Measurements from ENCODE around the gene LRRC7.
"Not testable (repeated sequence)": the region's sequence is repeated elsewhere in the genome, so short reads cannot be mapped to it uniquely, and the experiment has no call there.

LRRC7 gene

DNA sequence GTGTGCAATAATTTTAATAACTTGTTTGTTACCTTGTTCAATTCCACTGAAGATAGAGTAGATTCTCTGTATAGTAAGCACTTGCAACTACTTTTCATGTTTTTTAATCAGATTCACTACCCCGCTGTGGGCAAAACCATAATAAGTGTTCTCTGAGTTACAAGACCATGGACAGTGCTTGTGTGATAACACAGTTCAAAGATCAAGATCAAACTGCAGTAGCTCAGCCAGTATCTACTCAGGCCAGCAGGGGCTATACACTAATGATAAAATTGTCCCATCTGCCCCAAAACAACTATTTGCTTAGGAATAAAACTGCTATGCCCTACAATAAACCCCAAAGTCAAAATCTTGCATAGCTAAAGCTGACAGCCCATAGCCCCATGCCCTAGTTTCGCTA is 129.6 kb downstream of the LRRC7 start:
- DNase-seq (ENCODE audit: low read depth in 2 of 2), result no peak

DNA sequence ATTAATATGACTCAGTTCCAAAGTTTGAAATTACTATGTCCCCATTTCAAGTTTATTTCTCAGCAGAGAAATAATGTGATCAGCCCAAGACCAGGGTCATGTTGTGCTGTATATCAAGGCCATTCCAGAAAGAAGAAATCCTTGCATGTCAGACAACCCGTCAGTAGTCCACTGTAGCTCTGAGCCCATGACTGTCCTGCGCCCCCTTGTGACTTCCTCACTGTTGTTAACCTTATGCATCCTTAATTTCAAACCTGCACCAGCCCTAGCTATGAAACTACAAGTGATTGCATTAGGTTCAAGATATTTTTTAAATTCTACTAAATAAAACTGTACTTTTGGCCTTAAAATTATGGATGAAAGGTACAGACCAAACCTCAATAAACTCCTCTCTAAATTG is 133.0 kb downstream of the LRRC7 start:
- DNase-seq (ENCODE audit: low read depth in 2 of 2), result no peak

DNA sequence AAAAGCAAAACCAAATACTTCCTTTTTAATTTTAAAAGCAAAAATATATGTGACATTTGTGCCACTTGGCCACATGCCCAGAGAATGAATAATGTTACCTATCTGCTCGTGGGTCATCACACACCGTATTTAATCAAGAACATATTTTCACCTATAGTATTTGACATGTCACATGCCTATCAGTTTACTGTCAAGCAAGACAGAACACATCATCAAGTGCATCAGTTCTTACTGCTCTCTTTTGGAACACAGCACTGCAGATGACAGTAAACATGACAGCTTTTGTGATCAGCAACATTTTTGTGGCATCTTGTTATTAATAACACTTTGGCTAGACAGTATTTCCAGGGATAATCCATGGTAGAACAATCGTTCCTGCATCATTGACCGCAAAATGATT is 134.4 kb downstream of the LRRC7 start:
- no peak for DNase-seq (ENCODE audit: low read depth in 2 of 2)

DNA sequence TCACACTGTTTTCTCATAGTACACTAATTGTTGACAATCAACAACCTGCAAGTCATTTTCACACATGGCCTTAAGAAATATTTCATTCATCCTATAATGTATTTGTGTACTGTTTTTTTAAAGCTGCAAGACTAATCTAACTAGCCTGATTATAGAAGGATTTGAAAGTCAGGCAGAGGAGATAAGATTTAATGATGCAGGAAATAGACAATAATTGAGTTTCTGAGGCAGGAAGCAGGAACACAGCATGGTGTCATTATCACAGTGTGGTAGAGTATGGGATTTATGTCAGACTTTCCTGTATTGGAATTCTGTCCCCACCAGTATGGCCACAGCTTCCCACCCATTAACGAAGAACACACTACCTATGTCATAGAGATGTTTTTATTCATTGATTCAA is 138.8 kb downstream of the LRRC7 start:
- no peak for DNase-seq (ENCODE audit: low read depth in 2 of 2)

DNA sequence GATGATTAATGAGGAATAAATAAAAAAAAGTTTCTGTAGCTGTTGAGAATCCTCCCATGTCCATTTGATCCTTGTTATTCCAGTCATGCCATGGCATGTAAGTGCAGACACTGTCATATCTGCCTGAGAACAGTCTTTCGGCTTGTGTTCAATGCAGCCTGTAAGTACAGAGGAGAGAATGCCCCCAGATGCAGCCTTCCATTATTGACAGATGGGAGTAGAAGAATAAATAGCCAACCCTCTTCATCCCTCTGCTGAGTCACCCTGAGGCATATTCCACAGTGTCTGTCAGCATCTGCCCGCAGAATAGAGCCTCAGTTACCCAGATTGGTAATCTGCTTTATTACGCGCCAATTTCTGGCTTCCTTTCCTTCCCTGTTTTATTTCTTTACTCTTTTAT is 139.4 kb downstream of the LRRC7 start:
- no peak for DNase-seq (ENCODE audit: low read depth in 2 of 2)

DNA sequence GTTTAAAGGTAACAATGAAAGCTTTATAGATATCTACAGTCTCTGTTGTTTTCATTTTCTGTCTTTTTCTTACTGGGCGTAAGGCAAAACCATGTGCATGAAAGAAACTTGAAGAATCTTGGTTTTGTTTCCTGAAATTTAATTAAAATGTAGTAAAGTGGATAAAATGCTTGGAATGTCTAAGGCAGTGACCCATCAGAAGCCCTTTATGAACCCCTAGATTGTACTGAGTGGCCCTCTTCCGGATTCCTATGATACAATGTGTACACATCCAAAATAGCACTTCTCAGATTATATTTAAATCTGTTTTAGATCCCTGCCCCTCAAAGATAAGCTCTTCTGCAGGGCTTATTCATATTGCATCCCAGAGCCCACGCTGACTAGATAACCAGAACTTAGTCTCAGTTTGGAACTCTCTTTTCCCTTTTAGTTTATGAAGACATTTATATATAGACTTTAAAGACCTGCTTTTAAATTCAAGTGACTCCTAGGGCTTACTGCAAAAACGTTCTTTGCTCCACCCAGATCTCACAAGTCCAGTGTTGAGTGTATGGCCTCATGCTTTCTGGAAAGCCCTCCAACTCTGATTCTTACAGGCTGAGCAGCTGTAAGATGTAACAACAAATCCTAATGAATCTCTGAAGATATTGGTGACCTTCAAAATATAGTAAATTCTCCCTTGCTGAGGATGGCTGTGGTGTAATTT is 142.9 kb downstream of the LRRC7 start:
- no peak for DNase-seq (ENCODE audit: low read depth in 2 of 2)

DNA sequence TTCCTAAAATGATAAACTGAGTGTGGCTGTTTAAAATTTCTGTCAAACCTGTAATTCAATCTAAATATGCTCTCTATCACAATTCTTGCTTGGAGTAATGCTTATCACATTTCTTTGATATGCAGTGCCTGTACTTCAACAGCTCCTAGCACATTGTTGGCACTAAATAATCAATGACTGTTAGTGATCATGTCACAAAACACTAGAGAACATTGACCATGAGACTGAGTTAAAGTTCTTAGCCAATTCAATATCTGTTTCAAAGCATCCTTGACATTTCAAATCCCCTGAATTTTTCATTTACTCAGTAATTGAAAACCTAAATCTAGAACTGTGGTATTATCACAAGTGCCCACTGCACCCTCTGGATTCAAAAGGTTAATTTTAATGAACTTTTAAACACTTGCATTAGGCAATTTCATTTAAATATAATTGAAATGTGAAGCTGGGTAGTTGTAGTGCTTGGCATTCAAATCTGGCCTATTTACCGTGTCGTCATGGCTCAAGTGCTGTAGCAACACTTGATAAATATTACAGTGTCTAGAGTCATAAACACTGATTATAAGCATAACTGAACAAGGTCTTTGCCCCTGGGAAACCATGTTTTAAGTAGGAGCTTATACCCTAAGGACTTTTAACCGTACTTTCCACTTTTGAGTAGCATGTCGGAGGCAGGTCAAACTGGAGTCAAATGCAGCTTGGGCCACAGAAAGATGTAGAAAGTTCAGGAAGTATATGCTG is 143.6 kb downstream of the LRRC7 start:
- no peak for DNase-seq (ENCODE audit: low read depth in 2 of 2)

DNA sequence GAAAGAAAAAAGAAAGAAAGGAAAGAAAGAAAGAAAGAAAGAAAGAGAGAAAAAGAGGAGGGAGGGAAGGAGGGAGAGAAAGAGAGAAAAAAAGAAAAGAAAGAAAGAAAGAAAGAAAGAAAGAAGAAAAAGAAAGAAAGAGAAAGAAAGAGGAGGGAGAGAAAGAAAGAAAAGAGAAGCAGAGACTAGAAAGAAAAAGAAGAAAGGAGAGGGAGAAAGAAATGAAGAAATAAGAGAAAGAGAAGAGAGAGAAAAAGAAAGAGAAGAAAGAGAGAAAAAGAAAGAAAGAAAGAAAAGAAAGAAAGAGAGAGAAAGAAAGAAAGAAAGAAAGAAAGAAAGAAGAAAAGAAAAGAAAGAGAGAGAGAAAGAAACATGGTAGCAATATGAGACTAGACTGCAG is 150.1 kb downstream of the LRRC7 start:
- DNase-seq (ENCODE audit: low read depth in 2 of 2), result not testable (repeated sequence)

DNA sequence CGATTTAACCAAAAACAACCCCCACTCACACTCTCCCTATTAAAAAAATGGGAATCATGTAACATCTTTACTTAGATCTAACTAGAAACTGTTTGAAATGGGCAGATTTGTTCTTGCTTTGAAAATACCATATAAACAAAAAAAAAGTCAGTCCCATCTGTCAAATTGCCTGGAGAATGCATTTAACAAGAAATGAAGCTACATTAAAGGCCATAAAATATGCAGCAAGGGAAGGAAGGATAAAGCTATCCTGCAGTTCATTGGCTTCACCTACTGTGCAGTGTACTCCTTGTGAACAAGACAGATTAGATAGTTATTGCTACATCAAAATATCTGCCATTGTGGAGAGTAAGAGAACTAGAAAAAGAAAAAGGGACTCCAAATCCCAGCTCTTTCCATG is 160.5 kb downstream of the LRRC7 start:
- DNase-seq (ENCODE audit: low read depth in 2 of 2), result no peak

DNA sequence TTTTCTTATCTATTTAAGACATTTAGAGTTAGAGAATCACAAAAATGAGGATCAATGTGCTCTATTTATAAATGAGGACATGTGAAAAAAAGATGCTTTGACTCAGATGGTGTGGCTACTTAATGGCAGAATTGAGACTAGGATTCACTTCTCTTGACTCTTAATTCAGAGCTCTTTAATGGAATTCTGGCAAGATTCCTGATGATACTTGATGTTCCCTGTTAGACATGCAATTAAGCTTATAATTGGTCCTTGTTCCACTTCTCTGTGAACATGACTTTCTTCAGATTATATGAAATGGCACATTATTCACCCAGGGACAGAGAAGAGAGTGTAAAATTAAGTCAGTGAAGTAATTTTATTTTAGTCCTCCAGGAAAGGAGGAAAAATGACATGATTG is 165.3 kb downstream of the LRRC7 start:
- no peak for DNase-seq (ENCODE audit: low read depth in 2 of 2)

DNA sequence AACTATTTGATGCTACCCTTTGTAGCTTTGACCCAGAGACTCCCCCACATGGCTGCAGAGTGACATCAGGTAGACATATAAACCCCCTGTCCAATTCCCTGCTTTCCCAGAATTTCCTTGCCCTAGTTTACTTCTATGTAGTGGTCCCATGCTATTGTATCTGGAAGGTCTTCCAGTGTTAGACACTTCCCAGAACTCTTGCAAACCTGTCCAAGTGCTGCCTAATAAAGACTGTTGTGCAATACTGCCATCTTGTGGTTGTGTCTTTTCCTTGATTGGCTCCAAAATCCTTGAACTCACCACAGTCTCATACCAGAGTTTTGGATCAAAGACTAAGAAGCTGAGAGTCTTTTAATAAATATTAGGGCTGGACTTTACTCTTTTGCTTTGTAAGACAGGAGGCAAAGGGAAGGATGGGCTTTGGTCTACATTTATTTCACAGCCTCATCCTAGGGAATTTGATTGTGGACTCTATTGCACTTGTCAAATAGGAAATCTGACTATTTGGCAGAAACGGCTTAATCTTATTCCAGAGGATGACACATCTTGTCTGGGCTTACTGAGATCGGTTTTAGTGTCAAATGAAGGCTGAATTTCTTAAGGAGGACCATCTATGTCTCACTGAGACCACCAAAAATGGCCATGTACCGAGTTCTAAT is 169.9 kb downstream of the LRRC7 start:
- no peak for DNase-seq (ENCODE audit: low read depth in 2 of 2)

DNA sequence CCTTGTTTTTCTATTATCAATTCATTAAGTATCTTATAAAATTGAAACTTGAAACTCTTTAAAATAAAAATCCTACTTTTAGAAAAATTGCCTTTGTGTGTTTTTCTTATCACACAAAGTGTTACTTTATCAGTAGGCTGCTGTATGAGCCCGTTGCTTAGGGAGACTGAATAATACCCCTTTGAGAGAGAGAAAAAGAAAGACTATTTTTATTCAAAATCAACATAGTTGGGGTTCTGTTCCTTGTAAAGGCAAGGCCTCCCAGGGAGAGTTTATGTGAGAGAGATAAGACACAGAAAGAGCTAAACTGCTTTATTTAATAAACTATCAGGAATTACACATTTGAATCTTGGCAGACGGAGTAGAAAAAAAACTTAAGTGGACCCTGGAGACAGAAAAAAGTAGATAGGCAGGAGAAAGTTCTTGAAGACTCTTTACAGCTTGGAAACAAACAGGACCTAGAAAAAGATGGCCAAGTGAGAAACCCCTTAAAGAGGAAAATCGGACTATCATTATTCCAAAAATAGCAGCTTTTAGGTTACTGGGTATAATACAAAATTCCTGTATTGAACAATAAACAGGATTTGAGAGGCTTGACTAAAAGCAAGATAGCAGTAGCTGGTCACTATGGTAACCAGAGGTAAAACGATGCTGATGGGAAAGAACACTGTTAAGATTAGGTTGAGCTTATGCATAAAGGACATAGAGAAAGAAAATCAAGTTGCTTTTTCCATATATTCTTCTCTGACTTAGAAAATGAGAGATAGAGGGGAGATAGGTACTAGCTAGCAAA is 170.9 kb downstream of the LRRC7 start:
- no peak for DNase-seq (ENCODE audit: low read depth in 2 of 2)

DNA sequence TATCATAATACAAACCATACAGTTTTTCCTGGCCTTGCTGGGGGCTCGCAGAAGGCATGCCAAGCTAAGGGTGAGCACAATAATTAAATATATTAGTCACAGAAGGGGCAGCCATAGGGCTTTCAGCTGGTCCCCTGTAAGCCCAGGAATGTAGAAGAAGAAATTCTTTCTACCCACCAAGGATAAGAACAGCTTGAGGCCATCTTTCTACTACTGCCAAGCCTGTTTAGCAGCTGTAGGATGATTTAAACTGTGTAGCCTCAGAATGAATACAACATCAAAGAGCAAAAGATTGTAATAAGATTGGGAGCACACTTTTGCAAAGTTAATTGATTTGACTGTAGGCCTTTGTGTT is 171.5 kb downstream of the LRRC7 start:
- DNase-seq (ENCODE audit: low read depth in 2 of 2), result no peak

DNA sequence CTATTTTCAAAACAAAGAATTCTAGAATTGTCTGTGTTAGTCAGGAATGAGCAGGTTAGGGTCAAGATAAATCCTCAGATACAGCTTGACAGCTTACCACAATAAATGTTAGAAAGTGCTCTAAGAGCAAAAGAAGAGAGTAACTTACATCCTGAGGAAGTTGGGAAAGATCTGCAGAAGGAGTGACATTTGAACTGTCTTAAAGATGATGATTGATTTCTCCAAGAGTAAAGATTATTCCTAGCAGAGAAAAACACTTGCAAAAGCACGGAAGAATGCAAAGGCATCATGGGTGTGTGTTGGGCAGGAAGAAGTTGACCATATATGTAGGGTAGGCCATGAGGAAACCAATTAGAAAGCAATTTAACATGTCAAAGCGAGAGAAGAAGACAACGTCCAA is 175.4 kb downstream of the LRRC7 start:
- DNase-seq (ENCODE audit: low read depth in 2 of 2), result no peak

DNA sequence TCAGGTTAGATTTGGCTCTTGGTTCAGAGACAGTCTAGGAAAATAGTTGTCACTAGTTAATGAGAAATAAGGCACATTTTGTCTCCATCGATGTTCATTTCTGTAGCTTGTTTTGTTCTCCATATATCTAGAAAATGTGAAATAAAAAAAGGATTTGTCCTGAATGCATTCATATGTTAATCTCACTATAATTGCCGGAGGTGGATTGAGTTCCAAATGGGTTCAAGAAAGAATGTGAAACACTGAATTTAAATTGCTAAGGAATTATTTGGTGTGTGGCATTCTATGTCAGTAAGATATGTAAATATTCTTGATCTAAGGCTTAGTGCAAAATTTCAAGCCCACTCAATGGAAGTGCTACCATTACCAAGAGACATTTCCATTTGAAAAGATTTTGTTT is 176.7 kb downstream of the LRRC7 start:
- DNase-seq (ENCODE audit: low read depth in 2 of 2), result no peak

DNA sequence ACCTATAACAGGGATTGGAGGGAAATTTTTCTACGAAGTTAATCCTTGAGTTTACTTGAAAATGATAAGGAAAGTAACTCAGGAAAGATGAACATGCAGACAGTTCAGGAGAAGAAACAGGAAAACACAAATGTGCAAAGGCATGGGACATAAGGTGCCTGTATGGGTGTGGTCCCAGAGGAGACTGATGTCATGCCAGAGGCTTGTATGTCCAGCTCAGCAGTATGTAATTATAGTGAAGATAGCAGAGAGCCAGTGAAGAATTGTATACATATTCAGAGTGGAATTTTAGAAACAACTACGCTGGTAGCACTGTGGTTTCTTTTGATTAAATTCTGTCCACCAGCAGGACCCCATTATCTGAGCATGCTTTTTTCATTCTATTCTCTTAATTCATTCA is 179.5 kb downstream of the LRRC7 start:
- no peak for DNase-seq (ENCODE audit: low read depth in 2 of 2)

DNA sequence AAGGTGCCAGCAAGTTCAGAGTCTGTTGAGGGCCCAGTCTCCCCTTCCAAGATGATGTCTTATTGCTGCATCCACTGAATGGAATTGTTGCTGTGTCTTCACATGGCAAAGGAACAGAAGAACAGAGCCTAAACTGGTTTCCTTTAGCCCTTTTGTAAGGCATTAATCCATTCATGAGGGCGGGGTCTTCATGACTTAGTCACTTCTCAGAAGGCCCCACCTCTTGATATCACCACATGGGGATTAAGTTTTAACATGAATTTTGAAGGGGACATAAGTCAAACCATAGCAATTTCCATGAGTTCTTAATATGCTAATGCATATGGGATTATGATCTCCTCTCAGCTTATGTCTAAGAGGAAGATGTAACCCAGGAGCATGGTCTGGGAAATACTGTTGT is 182.9 kb downstream of the LRRC7 start:
- no peak for DNase-seq (ENCODE audit: low read depth in 2 of 2)

DNA sequence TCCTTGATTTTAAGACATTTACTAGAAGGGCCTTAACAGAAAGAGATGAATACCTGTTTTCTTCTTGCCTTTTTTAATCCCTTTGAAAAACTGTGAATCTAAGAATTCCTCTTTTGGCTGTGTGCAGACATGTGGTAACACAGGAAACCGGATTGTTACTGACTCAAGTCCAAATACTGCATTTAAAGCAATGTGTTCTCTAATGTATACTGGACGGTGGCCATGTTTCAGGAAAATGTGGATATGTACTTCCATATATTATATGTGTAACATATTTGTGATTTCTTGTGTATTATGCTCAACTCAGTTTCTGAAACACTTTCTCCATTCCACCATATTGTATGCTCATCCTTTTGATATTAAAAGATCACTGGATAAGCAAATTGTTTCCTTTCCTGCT is 185.1 kb downstream of the LRRC7 start:
- DNase-seq (ENCODE audit: low read depth in 2 of 2), result no peak

DNA sequence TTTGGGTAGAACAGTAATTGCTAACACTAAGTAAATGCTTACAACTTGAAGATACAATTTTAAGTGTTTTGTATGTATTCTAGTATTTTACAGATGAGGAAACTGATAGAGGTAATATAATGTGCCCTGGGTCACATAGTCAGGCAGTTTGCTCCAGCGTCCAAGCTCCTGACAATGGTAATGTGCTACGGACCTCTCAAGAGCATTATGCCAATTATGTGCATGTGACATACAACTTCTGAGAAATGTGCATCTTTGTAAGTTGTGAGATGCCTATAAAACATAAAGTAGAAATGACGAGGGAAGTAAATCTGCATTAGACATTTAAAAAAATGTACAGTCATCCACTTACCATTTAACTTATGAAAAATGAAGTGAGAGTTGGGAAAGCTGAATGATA is 186.8 kb downstream of the LRRC7 start:
- no peak for DNase-seq (ENCODE audit: low read depth in 2 of 2)

DNA sequence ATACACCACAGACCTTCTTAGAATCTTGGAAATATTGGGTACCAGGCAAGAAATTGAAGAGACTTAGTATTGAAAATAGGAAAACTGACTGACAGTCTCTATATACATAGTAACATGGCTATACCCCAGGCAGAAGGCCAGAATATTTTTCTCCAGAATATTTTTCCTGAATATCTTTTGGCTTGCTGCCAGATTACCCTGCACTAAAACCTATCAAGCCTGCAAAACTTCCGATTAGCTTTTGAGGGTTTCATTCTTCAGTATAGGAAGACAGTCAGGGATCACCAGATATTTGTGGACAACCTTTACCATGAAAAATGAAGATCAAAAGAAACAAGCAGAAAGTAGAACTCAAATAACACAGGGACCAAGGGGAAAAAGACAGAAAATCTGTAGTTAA is 187.9 kb downstream of the LRRC7 start:
- DNase-seq (ENCODE audit: low read depth in 2 of 2), result no peak

DNA sequence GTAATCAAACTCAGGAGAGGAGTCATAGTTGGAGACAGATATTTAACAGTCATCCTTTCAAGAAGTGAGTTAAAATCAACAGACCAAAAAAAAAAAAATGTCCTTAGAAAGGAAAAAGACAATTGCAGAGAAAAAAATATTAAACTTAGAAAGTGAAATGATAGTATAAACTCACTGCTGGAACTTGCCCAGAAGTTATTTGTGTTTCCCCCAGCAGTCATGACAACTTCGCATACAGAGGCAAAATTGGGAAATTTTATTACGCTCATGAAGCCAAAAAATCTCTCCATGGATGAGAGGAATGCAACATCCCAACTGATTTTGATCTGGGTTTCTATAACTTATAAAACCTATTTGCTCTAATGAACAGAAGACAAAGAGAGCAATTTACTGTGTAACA is 198.2 kb downstream of the LRRC7 start:
- no peak for DNase-seq (ENCODE audit: low read depth in 2 of 2)

DNA sequence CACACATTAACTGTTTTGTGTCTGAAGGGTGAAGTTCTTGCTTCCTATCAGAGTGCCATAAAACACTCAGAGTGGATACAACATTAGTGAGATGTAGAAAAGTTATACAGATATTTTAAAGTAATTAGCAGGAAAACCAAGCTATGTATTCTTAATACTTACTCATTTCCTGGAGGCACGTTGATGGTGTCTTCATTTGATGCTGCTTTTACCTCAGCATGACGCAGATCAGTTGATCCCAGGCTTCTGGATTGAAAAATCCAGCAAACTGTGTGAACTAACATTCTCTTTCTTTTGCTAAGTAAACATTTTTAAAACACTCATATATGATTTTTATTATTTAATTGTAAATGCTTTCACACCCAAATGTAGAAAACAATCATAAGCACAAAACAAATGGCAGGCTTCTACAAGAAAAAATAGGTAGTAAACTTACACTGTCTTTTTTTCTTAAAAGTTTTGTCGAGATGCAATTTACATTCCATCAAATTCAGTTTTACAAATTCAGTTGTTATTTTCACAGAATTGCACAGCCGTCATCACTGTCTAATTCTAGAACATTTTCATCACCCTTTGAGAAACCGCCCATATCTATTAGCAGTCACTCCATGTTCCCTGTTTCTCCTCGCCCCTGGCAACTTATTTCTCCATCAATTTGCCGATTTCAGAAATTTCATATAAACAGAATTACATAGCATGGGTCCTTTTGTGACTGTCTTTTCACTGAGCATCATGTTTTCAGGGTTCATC is 198.9 kb downstream of the LRRC7 start:
- no peak for DNase-seq (ENCODE audit: low read depth in 2 of 2)

Data from activated CD4-positive, alpha-beta T cell treated with anti-CD3 and anti-CD28 coated beads for 24 hours (primary cell).